Measurements from ENCODE around the gene GPR155.

DNA sequence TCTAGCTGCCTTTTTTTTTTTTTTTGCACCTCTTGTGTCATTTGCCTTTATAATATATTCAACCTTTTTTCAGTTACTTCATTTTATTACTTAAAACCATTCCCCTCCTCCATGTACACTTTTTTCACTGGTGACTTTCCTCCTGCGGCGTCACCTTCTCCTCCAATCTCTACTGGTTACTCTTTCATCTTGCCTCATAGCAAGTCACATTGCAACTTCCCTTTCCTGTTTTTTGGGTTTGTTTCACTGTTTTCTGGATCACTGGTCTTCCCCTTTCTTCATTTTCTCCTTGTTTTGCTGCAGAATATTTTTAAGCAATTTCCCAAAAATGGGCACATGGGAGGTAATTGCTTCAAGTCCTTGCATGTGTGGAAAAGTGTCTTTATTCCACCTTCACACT lies 37.7 kb upstream of the GPR155 start:
- no peak for TF ChIP-seq EZH2 (IDR thresholded peaks at IDR 0.05; ENCODE audit: borderline replicate concordance, insufficient read depth, low read depth, low read length, poor library complexity, severe bottlenecking)
- TF ChIP-seq, protein P1, sequence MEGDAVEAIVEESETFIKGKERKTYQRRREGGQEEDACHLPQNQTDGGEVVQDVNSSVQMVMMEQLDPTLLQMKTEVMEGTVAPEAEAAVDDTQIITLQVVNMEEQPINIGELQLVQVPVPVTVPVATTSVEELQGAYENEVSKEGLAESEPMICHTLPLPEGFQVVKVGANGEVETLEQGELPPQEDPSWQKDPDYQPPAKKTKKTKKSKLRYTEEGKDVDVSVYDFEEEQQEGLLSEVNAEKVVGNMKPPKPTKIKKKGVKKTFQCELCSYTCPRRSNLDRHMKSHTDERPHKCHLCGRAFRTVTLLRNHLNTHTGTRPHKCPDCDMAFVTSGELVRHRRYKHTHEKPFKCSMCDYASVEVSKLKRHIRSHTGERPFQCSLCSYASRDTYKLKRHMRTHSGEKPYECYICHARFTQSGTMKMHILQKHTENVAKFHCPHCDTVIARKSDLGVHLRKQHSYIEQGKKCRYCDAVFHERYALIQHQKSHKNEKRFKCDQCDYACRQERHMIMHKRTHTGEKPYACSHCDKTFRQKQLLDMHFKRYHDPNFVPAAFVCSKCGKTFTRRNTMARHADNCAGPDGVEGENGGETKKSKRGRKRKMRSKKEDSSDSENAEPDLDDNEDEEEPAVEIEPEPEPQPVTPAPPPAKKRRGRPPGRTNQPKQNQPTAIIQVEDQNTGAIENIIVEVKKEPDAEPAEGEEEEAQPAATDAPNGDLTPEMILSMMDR (IDR thresholded peaks at IDR 0.05): no peak

Data from B cell (primary cell).